Stimulated activated CD8-positive, alpha-beta memory T cell treated with anti-CD3 and anti-CD28 coated beads, Interleukin-7, amount 100 ng/mL, for 1 hour (primary cell): ENCODE data around the gene CD8A.
"Not testable (repeated sequence)": the region's sequence is repeated elsewhere in the genome, so short reads cannot be mapped to it uniquely, and the experiment has no call there.

ENCODE experiments used
- DNase-seq, 2 donors: peaks; one replicate each; pipeline ENCODE4 v3.0.0-alpha.2; 2020; ENCODE audit warnings: low read depth in 2 of 2

The CD8A gene

GRCh38 chr2:86734896-86735295, 55.8 kb downstream of the CD8A start:
- DNase-seq: not testable (repeated sequence)
